HG02884 (cell line): ENCODE measurements around the gene GMIP.
A peak's percentile ranks its signal among the peaks of the same experiment; 100 is the strongest.
"Not testable (repeated sequence)": the region's sequence is repeated elsewhere in the genome, so short reads cannot be mapped to it uniquely, and the experiment has no call there.

Source experiments
- ATAC-seq: cut with Tn5 transposase; IDR thresholded peaks from one replicate; pipeline ENCODE4 v1.9.1; 2021; ENCODE audit warnings: mild to moderate bottlenecking, moderate library complexity; ENCODE audit not compliant: unreplicated experiment

The GMIP gene, protein sequence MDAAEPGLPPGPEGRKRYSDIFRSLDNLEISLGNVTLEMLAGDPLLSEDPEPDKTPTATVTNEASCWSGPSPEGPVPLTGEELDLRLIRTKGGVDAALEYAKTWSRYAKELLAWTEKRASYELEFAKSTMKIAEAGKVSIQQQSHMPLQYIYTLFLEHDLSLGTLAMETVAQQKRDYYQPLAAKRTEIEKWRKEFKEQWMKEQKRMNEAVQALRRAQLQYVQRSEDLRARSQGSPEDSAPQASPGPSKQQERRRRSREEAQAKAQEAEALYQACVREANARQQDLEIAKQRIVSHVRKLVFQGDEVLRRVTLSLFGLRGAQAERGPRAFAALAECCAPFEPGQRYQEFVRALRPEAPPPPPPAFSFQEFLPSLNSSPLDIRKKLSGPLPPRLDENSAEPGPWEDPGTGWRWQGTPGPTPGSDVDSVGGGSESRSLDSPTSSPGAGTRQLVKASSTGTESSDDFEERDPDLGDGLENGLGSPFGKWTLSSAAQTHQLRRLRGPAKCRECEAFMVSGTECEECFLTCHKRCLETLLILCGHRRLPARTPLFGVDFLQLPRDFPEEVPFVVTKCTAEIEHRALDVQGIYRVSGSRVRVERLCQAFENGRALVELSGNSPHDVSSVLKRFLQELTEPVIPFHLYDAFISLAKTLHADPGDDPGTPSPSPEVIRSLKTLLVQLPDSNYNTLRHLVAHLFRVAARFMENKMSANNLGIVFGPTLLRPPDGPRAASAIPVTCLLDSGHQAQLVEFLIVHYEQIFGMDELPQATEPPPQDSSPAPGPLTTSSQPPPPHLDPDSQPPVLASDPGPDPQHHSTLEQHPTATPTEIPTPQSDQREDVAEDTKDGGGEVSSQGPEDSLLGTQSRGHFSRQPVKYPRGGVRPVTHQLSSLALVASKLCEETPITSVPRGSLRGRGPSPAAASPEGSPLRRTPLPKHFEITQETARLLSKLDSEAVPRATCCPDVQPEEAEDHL

DNA sequence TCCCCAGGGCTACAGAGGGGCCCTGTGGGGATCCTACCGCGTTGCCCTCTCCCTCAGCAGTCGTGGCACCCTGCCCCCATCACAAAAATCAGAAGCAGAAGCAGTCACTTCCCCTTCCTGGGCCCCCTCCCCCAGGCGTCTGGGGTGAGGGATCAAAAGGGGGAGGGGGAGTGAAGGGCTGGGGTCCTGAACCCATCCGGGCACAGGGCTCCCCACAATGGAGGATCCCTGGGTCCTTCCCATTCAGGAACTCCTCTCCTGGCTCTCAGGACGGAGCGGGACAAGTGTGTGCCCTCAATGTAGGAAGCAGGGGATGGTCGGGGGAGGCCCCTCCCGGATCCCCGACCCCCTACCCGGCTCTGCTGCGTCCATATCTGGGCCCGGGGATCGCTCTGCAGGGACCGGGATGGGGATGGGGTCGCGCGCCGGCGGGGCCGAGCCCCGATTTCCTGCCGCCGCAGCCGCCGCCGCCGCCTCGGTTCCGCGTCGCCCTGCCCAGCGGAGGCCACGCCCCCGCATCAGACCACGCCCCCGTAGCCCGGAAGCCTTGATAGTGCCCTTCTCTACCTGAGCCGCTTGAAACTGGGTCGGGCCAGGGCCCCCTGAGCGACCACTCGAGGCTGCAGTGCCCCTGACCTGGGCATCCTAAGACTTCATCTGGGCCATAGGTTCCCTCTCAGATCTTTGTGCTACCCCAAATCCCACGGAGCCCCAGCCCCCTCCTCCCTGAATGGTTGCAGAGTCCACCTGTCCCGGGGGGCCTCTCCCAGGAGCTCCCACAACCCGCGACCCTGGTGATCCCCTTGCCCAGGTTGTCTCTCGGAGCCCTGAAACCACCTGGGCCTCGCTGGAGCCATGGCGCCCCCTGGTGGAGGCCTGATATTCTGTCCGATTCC, at the start of gene GMIP:
GMIP (minus strand) TSS at position 500 of the 896 bp plus-strand sequence; CDS start at position 372, 128 bp downstream.
- peak; percentile 60 for ATAC-seq

- no peak for ATAC-seq
These were observed 48.2 kb upstream of the GMIP start for GRCh38 chr19:19691683-19692082.

GRCh38 chr19:19689023-19689422, 45.6 kb upstream of the GMIP start:
- ATAC-seq, result not testable (repeated sequence)

GRCh38 chr19:19687090-19687489, 43.6 kb upstream of the GMIP start:
- no peak for ATAC-seq

DNA sequence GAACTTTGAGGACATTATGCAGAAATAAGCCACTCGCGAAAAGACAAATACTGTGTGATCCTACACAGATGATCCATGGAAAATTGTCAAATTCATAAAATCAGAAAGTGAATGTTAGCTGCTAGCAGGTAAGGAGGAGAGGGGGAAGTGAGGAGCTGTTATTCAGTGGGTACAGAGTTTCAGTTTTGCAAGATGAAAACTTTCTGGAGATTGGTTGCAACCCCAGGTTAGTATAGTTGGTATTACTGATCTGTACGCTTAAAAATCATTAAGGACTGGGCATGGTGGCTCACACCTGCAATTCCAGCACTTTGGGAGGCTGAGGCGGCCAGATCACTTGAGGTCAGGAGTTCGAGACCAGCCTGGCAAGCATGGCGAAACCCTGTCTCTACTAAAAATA, 43.1 kb upstream of the GMIP start:
- no peak for ATAC-seq

DNA sequence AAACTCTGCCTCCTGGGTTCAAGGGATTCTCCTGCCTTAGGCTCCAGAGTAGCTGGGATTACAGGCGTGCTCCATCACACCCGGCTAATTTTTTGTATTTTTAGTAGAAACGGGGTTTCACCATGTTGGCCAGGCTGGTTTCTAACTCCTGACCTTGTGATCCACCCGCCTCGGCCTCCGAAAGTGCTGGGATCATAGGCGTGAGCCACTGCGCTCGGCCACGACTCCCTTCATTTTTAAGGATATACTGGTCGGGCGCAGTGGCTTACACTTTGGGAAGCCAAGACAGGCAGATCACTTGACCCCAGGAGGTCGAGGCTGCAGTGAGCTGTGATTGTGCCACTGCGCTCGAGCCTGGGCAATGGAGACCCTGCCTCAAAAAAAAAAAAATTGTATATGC, 42.7 kb upstream of the GMIP start:
- not testable (repeated sequence) for ATAC-seq

GRCh38 chr19:19679176-19680073, 36.0 kb upstream of the GMIP start:
- ATAC-seq, result no peak

DNA sequence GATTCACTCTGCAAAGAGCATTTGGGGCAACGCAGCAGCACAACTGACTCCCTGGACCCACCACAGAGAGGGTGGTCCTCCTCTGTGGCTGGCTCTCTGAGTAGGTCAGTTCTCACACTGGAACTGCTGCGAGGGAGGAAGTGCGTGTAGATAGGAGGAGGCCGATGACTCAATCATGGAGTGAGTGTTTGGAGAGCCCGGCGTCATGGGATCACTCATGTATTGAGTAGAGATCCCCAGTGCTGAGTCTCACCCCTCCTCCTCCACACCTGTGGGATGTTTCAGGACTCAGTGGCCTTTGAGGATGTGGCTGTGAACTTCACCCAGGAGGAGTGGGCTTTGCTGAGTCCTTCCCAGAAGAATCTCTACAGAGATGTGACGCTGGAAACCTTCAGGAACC, 34.1 kb upstream of the GMIP start:
- ATAC-seq, result no peak

- ATAC-seq, result no peak
These were observed 30.9 kb upstream of the GMIP start for GRCh38 chr19:19674315-19674714.

DNA sequence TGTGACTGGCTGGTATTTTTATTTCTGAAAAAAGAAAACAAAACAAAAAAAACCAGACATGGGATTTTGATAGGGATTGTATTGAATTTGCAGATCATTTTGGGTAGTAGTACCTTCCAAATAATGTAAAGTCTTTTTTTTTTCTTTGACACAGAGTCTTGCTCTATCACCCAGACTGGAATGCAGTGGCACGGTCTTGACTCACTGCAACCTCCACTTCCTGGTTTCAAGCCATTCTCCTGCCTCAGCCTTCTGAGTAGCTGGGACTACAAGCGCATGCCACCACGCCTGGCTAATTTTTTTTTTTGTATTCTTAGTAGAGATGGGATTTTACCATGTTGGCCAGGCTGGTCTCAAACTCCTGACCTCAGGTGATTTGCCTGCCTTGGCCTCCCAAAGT, 29.4 kb upstream of the GMIP start:
- ATAC-seq, result no peak

GRCh38 chr19:19670070-19670551, 26.7 kb upstream of the GMIP start:
- ATAC-seq, result no peak

DNA sequence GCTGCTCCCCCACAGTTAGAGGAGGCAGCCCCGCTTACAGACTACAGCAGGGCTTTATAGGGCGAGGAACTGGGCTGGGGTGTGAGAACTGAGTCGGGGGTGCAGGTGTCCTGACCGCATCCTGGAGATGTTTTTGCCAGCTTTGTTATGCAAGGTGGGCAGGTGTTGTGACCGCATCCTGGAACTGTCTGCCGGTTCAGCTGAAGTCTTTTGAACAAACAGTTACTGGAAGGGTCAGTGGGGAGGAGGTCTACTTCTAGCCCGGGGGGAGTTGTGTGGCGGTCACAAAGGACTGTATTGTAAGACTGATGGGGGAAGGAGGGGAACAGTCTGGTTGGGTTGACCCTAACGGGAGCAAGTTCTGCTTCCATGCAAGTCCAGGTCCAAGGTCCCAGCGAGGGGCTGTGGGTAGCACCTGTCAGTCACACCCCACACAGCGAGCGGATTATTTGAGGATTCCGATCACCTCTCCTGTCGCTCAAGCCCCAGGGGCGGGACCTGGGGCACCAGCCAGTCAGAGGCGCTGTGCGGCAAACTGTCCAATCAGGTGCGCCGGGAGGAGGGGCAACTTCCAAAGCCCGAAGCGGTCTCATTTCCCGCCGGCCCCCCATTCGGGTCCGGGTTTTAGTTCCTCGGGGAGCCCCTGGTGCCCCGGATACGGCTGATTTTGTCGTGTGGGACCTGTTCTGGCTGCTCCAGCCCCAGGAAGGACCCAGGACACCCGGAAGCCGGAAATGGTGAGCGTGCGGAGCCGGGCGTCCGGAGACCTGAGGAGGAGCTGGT, 25.0 kb upstream of the GMIP start, which contains the start of gene ZNF101:
ZNF101 (plus strand) TSS at position 610 of the 783 bp plus-strand sequence; CDS start at position 735, 125 bp downstream.
- ATAC-seq, result peak; percentile 65

DNA sequence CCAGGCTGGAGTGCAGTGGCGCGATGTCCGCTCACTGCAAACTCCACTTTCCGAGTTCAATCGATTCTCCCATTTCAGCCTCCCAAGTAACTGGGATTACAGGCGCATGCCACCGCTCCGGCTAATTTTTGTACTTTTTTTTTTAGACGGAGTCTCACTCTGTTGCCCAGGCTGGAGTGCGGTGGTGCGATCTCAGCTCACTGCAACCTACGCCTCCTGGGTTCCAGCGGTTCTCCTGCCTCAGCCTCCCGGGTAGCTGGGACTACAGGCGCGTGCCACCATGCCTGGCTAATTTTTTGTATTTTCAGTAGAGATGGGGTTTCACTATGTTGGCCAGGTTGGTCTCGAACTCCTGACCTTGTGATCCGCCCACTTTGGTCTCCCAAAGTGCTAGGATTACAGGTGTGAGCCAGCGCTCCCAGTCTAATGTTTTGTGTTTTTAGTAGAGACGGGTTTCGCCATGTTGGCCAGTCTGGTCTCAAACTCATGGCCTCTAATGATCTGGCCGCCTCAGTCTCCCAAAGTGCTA, 22.0 kb upstream of the GMIP start:
- ATAC-seq, result not testable (repeated sequence)

- peak; percentile 65 for ATAC-seq
These were observed 20.0 kb upstream of the GMIP start, which contains the start of gene ATP13A1 for GRCh38 chr19:19663256-19664120. TSS of gene ATP13A1 (minus strand) at chr19:19663676. CDS start at chr19:19663666, 10 bp downstream.

DNA sequence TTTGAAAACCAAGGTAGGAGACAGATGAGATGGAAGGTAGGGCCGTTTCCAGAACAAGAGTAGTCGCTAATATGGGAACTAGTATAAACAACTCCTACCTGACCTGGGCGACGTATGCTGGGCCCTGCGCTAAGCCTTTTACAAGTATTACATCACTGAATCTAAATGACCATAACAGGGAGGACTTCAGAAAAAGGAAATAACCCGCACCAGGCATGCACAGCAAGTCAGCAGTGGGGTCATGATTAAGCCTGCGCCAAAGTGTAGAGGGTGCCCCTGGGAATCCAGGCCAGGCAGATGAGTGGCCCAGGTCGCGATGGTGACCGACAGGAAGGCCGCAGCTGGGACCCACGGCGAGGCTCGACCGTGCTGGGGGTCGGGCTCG, 19.4 kb upstream of the GMIP start:
- no peak for ATAC-seq

- no peak for ATAC-seq
These were observed 18.9 kb upstream of the GMIP start for GRCh38 chr19:19662344-19662743.

DNA sequence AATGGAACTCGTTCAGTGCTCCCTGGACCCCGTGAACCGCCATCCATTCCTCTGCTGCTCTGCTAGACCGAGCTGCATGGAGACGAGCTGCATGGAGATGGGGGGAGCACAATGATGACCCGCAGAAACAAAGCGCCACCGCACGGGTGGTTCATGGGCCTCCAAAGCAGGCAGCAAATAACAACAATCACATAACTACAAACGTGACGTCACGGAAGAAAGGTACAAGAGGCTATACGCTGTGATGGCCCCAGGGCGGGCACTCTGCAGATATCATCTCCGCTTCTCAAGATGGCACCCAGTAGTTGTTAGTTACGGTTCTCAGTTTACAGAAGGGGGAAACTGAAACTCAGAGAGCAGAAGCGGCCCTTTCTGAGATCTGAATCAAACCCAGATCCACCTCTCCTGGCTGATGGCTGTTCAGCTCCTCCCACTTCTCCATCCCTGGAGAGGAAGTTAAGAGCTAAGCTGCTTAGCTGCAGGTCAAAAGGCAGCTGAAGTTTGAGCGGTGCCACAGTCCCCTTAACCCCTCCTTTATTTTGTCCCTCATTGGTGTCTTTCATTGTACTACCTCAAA, 18.3 kb upstream of the GMIP start:
- ATAC-seq, result peak; percentile 45
